B cell (primary cell): Measurements from ENCODE around the gene PMAIP1. TPM values are rescaled to one million over a fixed set of nuclear protein-coding genes. Genes with fewer than 3 reads are reported as not detected.
A peak's percentile ranks its signal among the peaks of the same experiment; 100 is the strongest.

Experiments used
- ATAC-seq: fragments of 200-7000 bp; cut with Tn5 transposase; one replicate; pipeline ENCODE4 v1.10.0; 2021; ENCODE audit warnings: low read depth, mild to moderate bottlenecking, moderate number of reproducible peaks, moderate library complexity
- CTCF ChIA-PET: fragments of 350-600 bp; sonication (Branson Sonifier 250); formaldehyde crosslinking; loops from one replicate; lab custom pipeline; 2021; ENCODE audit warnings: antibody characterized with exemption, inconsistent platforms; lab: Charles Lee
- POLR2A ChIA-PET: fragments of 350-600 bp; sonication (Branson Sonifier 250); formaldehyde crosslinking; loops from one replicate; lab custom pipeline; 2021; ENCODE audit warnings: antibody characterized with exemption; lab: Charles Lee
- DNase-seq: peaks from one replicate; pipeline ENCODE4 v3.0.0; 2013
- H2AFZ ChIP-seq: 2 replicates; pipeline ENCODE4 v1.6.1; 2012; ENCODE audit warnings: mild to moderate bottlenecking, low read depth, low read length; ENCODE audit not compliant: insufficient read depth, poor library complexity, severe bottlenecking
- H3K27ac ChIP-seq, 2 donors: 1 replicate in 1 of 2; 2 replicates in 1 of 2; pipeline ENCODE4 v1.5.1; 2012 to 2013; ENCODE audit warnings: low read length in 2 of 2, mild to moderate bottlenecking in 2 of 2, moderate library complexity in 1 of 2
- H3K27me3 ChIP-seq, 4 experiments: fragments of 200-600 bp in 1 of 4; sonication (generic) in 1 of 4; replicated peaks in 1 of 4; 1 replicate in 2 of 4; 2 replicates in 2 of 4; pipeline versions ENCODE4 v1.6.1 to v1.7.0; 2013 to 2016; ENCODE audit warnings: low read length in 3 of 4, mild to moderate bottlenecking in 2 of 4, mixed read lengths in 1 of 4, moderate library complexity in 1 of 4; ENCODE audit not compliant: insufficient read depth in 4 of 4, control insufficient read depth in 3 of 4; ENCODE audit errors: control extremely low read depth in 1 of 4
- H3K36me3 ChIP-seq, 2 experiments: replicated peaks in 1 of 2; 1 replicate in 1 of 2; 2 replicates in 1 of 2; pipeline versions ENCODE4 v1.6.1 to v1.7.1; 2013; ENCODE audit warnings: low read length in 1 of 2; ENCODE audit not compliant: insufficient read depth in 2 of 2, control insufficient read depth in 1 of 2; ENCODE audit errors: control extremely low read depth in 1 of 2, extremely low read depth in 1 of 2
- H3K4me1 ChIP-seq, 2 donors: fragments of 200-600 bp in 1 of 2; sonication (generic) in 1 of 2; 1 replicate in 1 of 2; 2 replicates in 1 of 2; pipeline versions ENCODE4 v1.5.1 to v1.6.1; 2013 to 2017; ENCODE audit warnings: low read length in 2 of 2; ENCODE audit not compliant: control insufficient read depth in 2 of 2, insufficient read depth in 2 of 2
- H3K4me2 ChIP-seq: replicated peaks from 2 replicates; pipeline ENCODE3; 2012; ENCODE audit warnings: mild to moderate bottlenecking, low read depth, low read length; ENCODE audit not compliant: poor library complexity, severe bottlenecking
- H3K4me3 ChIP-seq, 5 experiments: fragments of 200-600 bp in 1 of 5; sonication (generic) in 1 of 5; 1 replicate in 3 of 5; 2 replicates in 2 of 5; pipeline versions ENCODE4 v1.5.1 to v1.7.0; 2011 to 2016; ENCODE audit warnings: low read length in 4 of 5, mild to moderate bottlenecking in 4 of 5, low read depth in 2 of 5, control low read depth in 1 of 5, moderate library complexity in 1 of 5; ENCODE audit not compliant: insufficient read depth in 1 of 5; ENCODE audit errors: control extremely low read depth in 1 of 5, extremely low read depth in 1 of 5
- H3K79me2 ChIP-seq: fragments of 200-600 bp; sonication (generic); one replicate; pipeline ENCODE4 v1.6.0; 2016; ENCODE audit warnings: low read length; ENCODE audit not compliant: control insufficient read depth, insufficient read depth
- H3K9ac ChIP-seq: fragments of 200-600 bp; sonication (generic); 2 replicates; pipeline ENCODE4 v1.6.1; 2017; ENCODE audit warnings: mild to moderate bottlenecking, low read length, moderate library complexity
- H3K9me3 ChIP-seq, 3 donors: one replicate each; pipeline versions ENCODE4 v1.6.1 to v1.7.1; 2013; ENCODE audit warnings: low read length in 2 of 3; ENCODE audit not compliant: control insufficient read depth in 2 of 3, insufficient read depth in 1 of 3; ENCODE audit errors: control extremely low read depth in 1 of 3
- H4K20me1 ChIP-seq: 2 replicates; pipeline ENCODE4 v1.6.0; 2012; ENCODE audit warnings: mild to moderate bottlenecking, low read length; ENCODE audit not compliant: insufficient read depth, control insufficient read depth, poor library complexity, severe bottlenecking
- H3K27ac Mint-ChIP-seq: one replicate; pipeline ENCODE4 v1.8.0; 2021; ENCODE audit warnings: mixed read lengths
- H3K27me3 Mint-ChIP-seq: one replicate; pipeline ENCODE4 v1.8.0; 2021; ENCODE audit warnings: mixed read lengths
- H3K4me1 Mint-ChIP-seq: one replicate; pipeline ENCODE4 v1.8.0; 2021; ENCODE audit warnings: mixed read lengths
- H3K4me3 Mint-ChIP-seq: one replicate; pipeline ENCODE4 v1.8.0; 2021; ENCODE audit warnings: mixed read lengths
- H3K9me3 Mint-ChIP-seq: one replicate; pipeline ENCODE4 v1.8.0; 2022; ENCODE audit warnings: mixed read lengths; ENCODE audit not compliant: insufficient read depth
- EZH2 ChIP-seq: IDR thresholded peaks from 2 replicates; pipeline ENCODE4 v1.6.1; 2012; ENCODE audit warnings: borderline replicate concordance, low read depth, mild to moderate bottlenecking, moderate library complexity, low read length; ENCODE audit not compliant: insufficient read depth, poor library complexity, severe bottlenecking
- WGBS: methylation state at CpG from one replicate; pipeline ENCODE4 v1.1.5; 2013; ENCODE audit warnings: missing lambda C conversion rate; ENCODE audit not compliant: insufficient coverage; 5-methylcytosine and 5-hydroxymethylcytosine counted together
- intact Hi-C: fragments of 100-400 bp; cut with micrococcal nuclease; formaldehyde crosslinking; loops from one replicate; pipeline ENCODE4 v1.10.0; 2022
- polyA plus RNA-seq: library from polyadenylated mRNA; depleted of rRNA; stranded (reverse); fragments of >200 nt; gene quantifications from 2 replicates; pipeline ENCODE4 v1.2.3, GENCODE V29; 2012
- total RNA-seq, 2 donors: library from RNA; stranded (reverse); fragments of 120-200 nt in 1 of 2; gene quantifications; 1 replicate in 1 of 2; 2 replicates in 1 of 2; pipeline versions ENCODE4 v1.2.3 to v1.2.4, GENCODE V29; 2013 to 2022
- TF ChIP-seq, protein P1 (sequence below): fragments of 200-600 bp; IDR thresholded peaks from one replicate; pipeline ENCODE4 v1.8.0; 2022; ENCODE audit warnings: antibody characterized with exemption, mild to moderate bottlenecking

PMAIP1 gene
- total and polyA plus RNA-seq, 2 donors (not counting 1 experiment from before 2014, with no cell fraction given): 67.2 to 89.3 TPM

DNA sequence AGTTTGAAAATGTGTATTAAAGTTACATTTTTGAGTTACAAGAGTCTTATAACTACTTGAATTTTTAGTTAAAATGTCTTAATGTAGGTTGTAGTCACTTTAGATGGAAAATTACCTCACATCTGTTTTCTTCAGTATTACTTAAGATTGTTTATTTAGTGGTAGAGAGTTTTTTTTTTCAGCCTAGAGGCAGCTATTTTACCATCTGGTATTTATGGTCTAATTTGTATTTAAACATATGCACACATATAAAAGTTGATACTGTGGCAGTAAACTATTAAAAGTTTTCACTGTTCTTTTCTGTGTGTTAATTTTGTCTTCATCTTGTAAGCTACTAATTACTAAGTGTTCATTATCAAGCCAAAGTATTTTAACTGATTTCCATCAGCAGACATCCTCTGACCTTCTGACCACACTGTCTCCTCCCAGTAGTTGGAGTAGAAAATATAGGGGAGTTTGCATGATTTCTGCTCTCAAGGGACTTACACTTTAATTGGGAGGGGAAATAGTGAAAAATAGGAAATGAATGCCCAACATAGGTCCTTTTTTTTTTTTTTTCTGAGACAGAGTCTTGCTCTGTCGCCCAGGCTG is 4.3 kb downstream of the PMAIP1 start:
- WGBS: no CpG with 5 or more reads among the region's 1 CpG
- intact Hi-C loops: loop anchor here (2.0 kb wide), 1 partner anchor 57 kb away; no protein-coding TSS in a partner anchor
- no peak for TF ChIP-seq EZH2
- TF ChIP-seq, protein P1, sequence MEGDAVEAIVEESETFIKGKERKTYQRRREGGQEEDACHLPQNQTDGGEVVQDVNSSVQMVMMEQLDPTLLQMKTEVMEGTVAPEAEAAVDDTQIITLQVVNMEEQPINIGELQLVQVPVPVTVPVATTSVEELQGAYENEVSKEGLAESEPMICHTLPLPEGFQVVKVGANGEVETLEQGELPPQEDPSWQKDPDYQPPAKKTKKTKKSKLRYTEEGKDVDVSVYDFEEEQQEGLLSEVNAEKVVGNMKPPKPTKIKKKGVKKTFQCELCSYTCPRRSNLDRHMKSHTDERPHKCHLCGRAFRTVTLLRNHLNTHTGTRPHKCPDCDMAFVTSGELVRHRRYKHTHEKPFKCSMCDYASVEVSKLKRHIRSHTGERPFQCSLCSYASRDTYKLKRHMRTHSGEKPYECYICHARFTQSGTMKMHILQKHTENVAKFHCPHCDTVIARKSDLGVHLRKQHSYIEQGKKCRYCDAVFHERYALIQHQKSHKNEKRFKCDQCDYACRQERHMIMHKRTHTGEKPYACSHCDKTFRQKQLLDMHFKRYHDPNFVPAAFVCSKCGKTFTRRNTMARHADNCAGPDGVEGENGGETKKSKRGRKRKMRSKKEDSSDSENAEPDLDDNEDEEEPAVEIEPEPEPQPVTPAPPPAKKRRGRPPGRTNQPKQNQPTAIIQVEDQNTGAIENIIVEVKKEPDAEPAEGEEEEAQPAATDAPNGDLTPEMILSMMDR: no peak
- Histone ChIP-seq H3K9me3 (no peaks in the 10 kb centered on the region), H3K27me3 (no peaks in the 10 kb centered on the region), H3K4me1 (peaks cover 63 to 72% of the 10 kb centered on the region in 2 donors), H3K27ac (peak overlapping the region; percentile 86 to 88), H3K79me2 (peaks cover 36% of the 10 kb centered on the region), H2AFZ (no peak overlapping the region), H3K9ac (peak overlapping the region; percentile 51), H3K36me3 (peaks cover 0 to 6% of the 10 kb centered on the region in 2 experiments), H3K4me2 (peak overlapping the region; percentile 63), H3K4me3 (peak overlapping the region in 3 of 5 experiments; percentile 6 to 33 (median 22)), H4K20me1 (peaks cover 15% of the 10 kb centered on the region)
- ATAC-seq (no peak), DNase-seq (no peak)
- CTCF ChIA-PET: interaction anchor here (0.7 to 4.8 kb wide), 5 partner anchors 14 to 90 kb away, joined by 4 to 24 read pairs (median 10); no protein-coding TSS in a partner anchor
- Mint-ChIP-seq H3K9me3 (no peaks in the 10 kb centered on the region), H3K27ac (peak overlapping the region; percentile 94), H3K4me1 (peaks cover 73% of the 10 kb centered on the region), H3K4me3 (peak overlapping the region; percentile 77), H3K27me3 (no peaks in the 10 kb centered on the region)
- POLR2A ChIA-PET: interaction anchor here (0.7 to 1.1 kb wide), 4 partner anchors 15 to 60 kb away, joined by 3 to 5 read pairs (median 3); no protein-coding TSS in a partner anchor

DNA sequence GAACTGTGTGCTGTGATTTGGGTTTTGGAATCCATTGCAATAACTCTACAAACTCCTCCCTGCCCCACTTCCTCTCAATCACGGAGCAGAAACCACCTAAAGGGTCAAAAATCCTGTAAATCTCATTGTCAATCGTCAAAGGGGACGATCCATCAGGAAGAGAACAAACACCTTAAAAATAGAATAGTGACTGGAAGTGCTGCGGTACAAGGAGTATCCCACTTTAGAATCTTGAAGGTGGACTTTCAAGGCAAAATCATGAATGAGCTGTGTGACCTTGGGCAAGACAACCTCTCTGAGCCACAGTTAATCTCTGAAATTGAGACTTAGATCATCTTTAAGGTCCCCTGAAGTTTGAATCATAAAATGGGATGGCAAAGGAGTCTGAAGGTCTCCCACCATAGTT is 5.9 kb downstream of the PMAIP1 start:
- Histone ChIP-seq H4K20me1 (peaks cover 8% of the 10 kb centered on the region), H3K4me1 (peaks cover 60 to 72% of the 10 kb centered on the region in 2 donors), H3K9me3 (no peaks in the 10 kb centered on the region), H3K9ac (no peak overlapping the region), H3K4me3 (no peak overlapping the region), H3K36me3 (peaks cover 0 to 6% of the 10 kb centered on the region in 2 experiments), H3K27me3 (no peaks in the 10 kb centered on the region), H3K79me2 (peaks cover 27% of the 10 kb centered on the region), H2AFZ (no peak overlapping the region), H3K4me2 (peak overlapping the region; percentile 64), H3K27ac (peak overlapping the region; percentile 18 to 88)
- ChIA-PET CTCF (interaction anchor here (0.9 to 4.8 kb wide), 7 partner anchors 13 to 90 kb away, joined by 3 to 24 read pairs (median 9); no protein-coding TSS in a partner anchor), POLR2A (interaction anchor here (0.7 to 1.1 kb wide), 3 partner anchors 21 to 55 kb away, joined by 3 to 6 read pairs (median 4); no protein-coding TSS in a partner anchor)
- ATAC-seq: no peak
- TF ChIP-seq, protein P1: no peak
- TF ChIP-seq EZH2: no peak
- WGBS: 74% methylated on average over 4 of the region's 4 CpGs
- H3K27ac Mint-ChIP-seq: peak overlapping the region; percentile 72
- no peak for DNase-seq
- peaks cover 69% of the 10 kb centered on the region for H3K4me1 Mint-ChIP-seq
- no peaks in the 10 kb centered on the region for H3K27me3 Mint-ChIP-seq
- intact Hi-C loops: loop anchor here (2.0 kb wide), 1 partner anchor 55 kb away; no protein-coding TSS in a partner anchor
- H3K9me3 Mint-ChIP-seq: no peaks in the 10 kb centered on the region
- H3K4me3 Mint-ChIP-seq: peak overlapping the region; percentile 9
